Uterus (tissue), 4 donors: ENCODE results near the gene SBNO2. TPM values are rescaled to one million over a fixed set of nuclear protein-coding genes. Genes with fewer than 3 reads are reported as not detected.
A peak's percentile ranks its signal among the peaks of the same experiment; 100 is the strongest.

Experiments used
- DNase-seq, 2 donors: peaks; one replicate each; pipeline ENCODE4 v3.0.0-alpha.2; 2019 to 2020
- H3K27ac ChIP-seq, 2 donors: fragments of 200-600 bp; sonication (generic); 1 replicate in 1 of 2; 2 replicates in 1 of 2; pipeline ENCODE4 v1.5.1; 2016 to 2018
- H3K27me3 ChIP-seq, 2 donors: fragments of 200-600 bp; sonication (generic); one replicate each; pipeline ENCODE4 v1.5.1; 2018 to 2019; ENCODE audit warnings: control low read depth in 1 of 2
- H3K36me3 ChIP-seq, 2 donors: fragments of 200-600 bp; sonication (generic); one replicate each; pipeline ENCODE4 v1.5.1; 2019; ENCODE audit warnings: control low read depth in 1 of 2
- H3K4me1 ChIP-seq, 2 donors: fragments of 200-600 bp; sonication (generic); one replicate each; pipeline ENCODE4 v1.5.1; 2018 to 2019; ENCODE audit warnings: control low read depth in 1 of 2
- H3K4me3 ChIP-seq, 2 donors: fragments of 200-600 bp; sonication (generic); 1 replicate in 1 of 2; 2 replicates in 1 of 2; pipeline ENCODE4 v1.5.1; 2018 to 2019; ENCODE audit warnings: mild to moderate bottlenecking in 1 of 2
- H3K9me3 ChIP-seq, 2 donors: fragments of 200-600 bp; sonication (generic); one replicate each; pipeline ENCODE4 v1.5.1; 2019; ENCODE audit warnings: control low read depth in 1 of 2
- CTCF ChIP-seq, 4 experiments: fragments of 200-600 bp in 2 of 4; fragments of 450-650 bp in 2 of 4; sonication (generic) in 2 of 4; IDR thresholded peaks; one replicate each; pipeline ENCODE4 v1.5.1; 2016 to 2019; ENCODE audit warnings: antibody characterized with exemption in 4 of 4, mild to moderate bottlenecking in 2 of 4, moderate library complexity in 1 of 4
- POLR2A ChIP-seq, 2 donors: fragments of 450-650 bp; IDR thresholded peaks; one replicate each; pipeline ENCODE4 v1.6.1; 2016; ENCODE audit warnings: antibody characterized with exemption in 2 of 2, mild to moderate bottlenecking in 1 of 2, moderate library complexity in 1 of 2
- intact Hi-C: fragments of 100-400 bp; cut with DNase I; formaldehyde crosslinking; loops from one replicate; pipeline ENCODE4 v1.15.1; 2023; ENCODE audit warnings: low total_unique reads
- total RNA-seq, 4 donors: library from RNA; depleted of rRNA in 3 of 4; stranded (reverse); fragments of >200 nt in 3 of 4; gene quantifications; one replicate each; pipeline versions ENCODE4 v1.1.0 to v1.2.4, GENCODE V29; 2014 to 2023
- donor health status: DM: yes; HTN: yes; CAD: no.

SBNO2 gene
- total RNA-seq, 4 donors from 2014 or later = 4.4 to 107 (median 10.7) TPM

GRCh38 chr19:1157931-1158884 lies 15.9 kb downstream of the SBNO2 start:
- DNase-seq = no peak

GRCh38 chr19:1156830-1157615 lies 17.0 kb downstream of the SBNO2 start:
- Histone ChIP-seq H3K4me3 (no peak overlapping the region), H3K36me3 (no peaks in the 10 kb centered on the region), H3K27ac (peak overlapping the region in 1 of 2 donors; percentile 83), H3K9me3 (no peaks in the 10 kb centered on the region), H3K4me1 (peaks cover 0 to 26% of the 10 kb centered on the region in 2 donors), H3K27me3 (no peaks in the 10 kb centered on the region)
- TF ChIP-seq POLR2A (IDR thresholded peaks at IDR 0.05) = no peak
- TF ChIP-seq CTCF (IDR thresholded peaks at IDR 0.05) = no peak
- intact Hi-C loops = no loop called here
- peak in 1 of 2 donors; percentile 46 for DNase-seq

More at GRCh38 chr19:1157931-1158884, 15.9 kb downstream of the SBNO2 start:
- H3K9me3 ChIP-seq = no peaks in the 10 kb centered on the region
- intact Hi-C loops = no loop called here
- no peaks in the 10 kb centered on the region for H3K36me3 ChIP-seq
- no peak for TF ChIP-seq CTCF (IDR thresholded peaks at IDR 0.05)
- no peak for TF ChIP-seq POLR2A (IDR thresholded peaks at IDR 0.05)
- H3K27me3 ChIP-seq = no peaks in the 10 kb centered on the region
- H3K27ac ChIP-seq = no peak overlapping the region
- peaks cover 0 to 19% of the 10 kb centered on the region in 2 donors for H3K4me1 ChIP-seq
- no peak overlapping the region for H3K4me3 ChIP-seq

- no peaks in the 10 kb centered on the region for H3K9me3 ChIP-seq
- H3K4me1 ChIP-seq = peaks cover 0 to 28% of the 10 kb centered on the region in 2 donors
- no peak for TF ChIP-seq POLR2A (IDR thresholded peaks at IDR 0.05)
- no peak for TF ChIP-seq CTCF (IDR thresholded peaks at IDR 0.05)
- DNase-seq = peak; percentile 44 to 51
- H3K27me3 ChIP-seq = no peaks in the 10 kb centered on the region
- no peak overlapping the region for H3K4me3 ChIP-seq
- H3K36me3 ChIP-seq = no peaks in the 10 kb centered on the region
- intact Hi-C loops = no loop called here
- peak overlapping the region in 1 of 2 donors; percentile 83 for H3K27ac ChIP-seq
Measured at GRCh38 chr19:1156305-1156801, 17.7 kb downstream of the SBNO2 start.

- no peaks in the 10 kb centered on the region for H3K36me3 ChIP-seq
- H3K4me1 ChIP-seq = peaks cover 0 to 28% of the 10 kb centered on the region in 2 donors
- no peak for TF ChIP-seq POLR2A (IDR thresholded peaks at IDR 0.05)
- intact Hi-C loops = no loop called here
- H3K4me3 ChIP-seq = peak overlapping the region; percentile 1 to 24
- H3K27ac ChIP-seq = peak overlapping the region; percentile 83 to 85
- DNase-seq = peak in 1 of 2 donors; percentile 45
- no peaks in the 10 kb centered on the region for H3K27me3 ChIP-seq
- no peaks in the 10 kb centered on the region for H3K9me3 ChIP-seq
Measured at GRCh38 chr19:1155352-1156304, 18.4 kb downstream of the SBNO2 start.
